Measurements from ENCODE around the gene SMPD3. TPM values are rescaled to one million over a fixed set of nuclear protein-coding genes. Genes with fewer than 3 reads are reported as not detected.

The SMPD3 gene
- total and polyA plus RNA-seq, 2 experiments from 2014 or later: 0.57 to 0.83 TPM

DNA sequence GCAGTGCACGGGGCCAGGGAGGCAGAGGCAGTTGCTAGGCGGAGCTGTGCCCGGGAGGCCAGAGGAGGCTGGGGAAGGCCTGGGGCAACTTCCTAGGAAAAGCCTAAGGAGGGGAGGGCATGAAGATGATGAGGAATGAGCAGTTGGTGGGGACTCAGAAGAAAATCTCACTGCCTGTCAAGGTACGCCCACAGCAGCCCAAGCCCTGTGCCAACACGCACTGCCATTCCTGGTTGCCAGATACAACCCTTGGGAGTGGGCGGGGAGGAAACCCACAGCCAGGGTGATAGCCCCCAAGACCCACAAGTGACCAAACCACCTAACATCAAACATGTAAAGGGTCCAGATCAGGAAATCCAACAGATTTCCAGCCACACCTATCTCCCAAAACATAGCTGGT is 36.2 kb downstream of the SMPD3 start:
- no peaks in the 10 kb centered on the region for H4K20me1 ChIP-seq (replicated peaks; ENCODE audit: insufficient read depth)
- H3K27me3 ChIP-seq (ENCODE audit: insufficient read depth): no peaks in the 10 kb centered on the region
- Mint-ChIP-seq H3K27me3 (ENCODE audit: insufficient read depth, low read depth, poor library complexity) (peaks cover 7% of the 10 kb centered on the region), H3K9me3 (no peaks in the 10 kb centered on the region), H3K27ac (no peak overlapping the region), H3K4me3 (no peak overlapping the region), H3K36me3 (ENCODE audit: low read depth) (no peaks in the 10 kb centered on the region), H3K4me1 (peaks cover 15% of the 10 kb centered on the region)
- DNase-seq (ENCODE audit: low spot score) (no peak), ATAC-seq (no peak)
- no peaks in the 10 kb centered on the region for H3K79me2 ChIP-seq (replicated peaks; ENCODE audit: insufficient read depth)
- no peak overlapping the region for H3K27ac ChIP-seq (ENCODE audit: low read depth)
- no peak overlapping the region for H3K4me2 ChIP-seq
- TF ChIP-seq ZNF331 (CRISPR knock-in tag; IDR thresholded peaks at IDR 0.05; ENCODE audit: low read depth) (no peak), STAT1 (IDR thresholded peaks at IDR 0.05; ENCODE audit: unreplicated experiment) (no peak), NANOG (IDR thresholded peaks at IDR 0.05; ENCODE audit: borderline replicate concordance) (no peak), CREB1 (CRISPR knock-in tag; IDR thresholded peaks at IDR 0.05; ENCODE audit: low read depth) (no peak)
- TF ChIP-seq, protein P1, sequence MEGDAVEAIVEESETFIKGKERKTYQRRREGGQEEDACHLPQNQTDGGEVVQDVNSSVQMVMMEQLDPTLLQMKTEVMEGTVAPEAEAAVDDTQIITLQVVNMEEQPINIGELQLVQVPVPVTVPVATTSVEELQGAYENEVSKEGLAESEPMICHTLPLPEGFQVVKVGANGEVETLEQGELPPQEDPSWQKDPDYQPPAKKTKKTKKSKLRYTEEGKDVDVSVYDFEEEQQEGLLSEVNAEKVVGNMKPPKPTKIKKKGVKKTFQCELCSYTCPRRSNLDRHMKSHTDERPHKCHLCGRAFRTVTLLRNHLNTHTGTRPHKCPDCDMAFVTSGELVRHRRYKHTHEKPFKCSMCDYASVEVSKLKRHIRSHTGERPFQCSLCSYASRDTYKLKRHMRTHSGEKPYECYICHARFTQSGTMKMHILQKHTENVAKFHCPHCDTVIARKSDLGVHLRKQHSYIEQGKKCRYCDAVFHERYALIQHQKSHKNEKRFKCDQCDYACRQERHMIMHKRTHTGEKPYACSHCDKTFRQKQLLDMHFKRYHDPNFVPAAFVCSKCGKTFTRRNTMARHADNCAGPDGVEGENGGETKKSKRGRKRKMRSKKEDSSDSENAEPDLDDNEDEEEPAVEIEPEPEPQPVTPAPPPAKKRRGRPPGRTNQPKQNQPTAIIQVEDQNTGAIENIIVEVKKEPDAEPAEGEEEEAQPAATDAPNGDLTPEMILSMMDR (conservative IDR thresholded peaks at IDR 0.05; ENCODE audit: low read depth in 2 of 2): no peak
- TF ChIP-seq, protein P2, sequence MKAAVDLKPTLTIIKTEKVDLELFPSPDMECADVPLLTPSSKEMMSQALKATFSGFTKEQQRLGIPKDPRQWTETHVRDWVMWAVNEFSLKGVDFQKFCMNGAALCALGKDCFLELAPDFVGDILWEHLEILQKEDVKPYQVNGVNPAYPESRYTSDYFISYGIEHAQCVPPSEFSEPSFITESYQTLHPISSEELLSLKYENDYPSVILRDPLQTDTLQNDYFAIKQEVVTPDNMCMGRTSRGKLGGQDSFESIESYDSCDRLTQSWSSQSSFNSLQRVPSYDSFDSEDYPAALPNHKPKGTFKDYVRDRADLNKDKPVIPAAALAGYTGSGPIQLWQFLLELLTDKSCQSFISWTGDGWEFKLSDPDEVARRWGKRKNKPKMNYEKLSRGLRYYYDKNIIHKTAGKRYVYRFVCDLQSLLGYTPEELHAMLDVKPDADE (IDR thresholded peaks at IDR 0.05): no peak
- no peaks in the 10 kb centered on the region for H3F3A ChIP-seq (replicated peaks; ENCODE audit: low read depth)
- peaks cover 11% of the 10 kb centered on the region for H3K4me1 ChIP-seq (ENCODE audit: insufficient read depth)
- H2AFZ ChIP-seq: no peak overlapping the region
- no peaks in the 10 kb centered on the region for H3K36me3 ChIP-seq (ENCODE audit: insufficient read depth)
- no peaks in the 10 kb centered on the region for H3K9me2 ChIP-seq (ENCODE audit: insufficient read depth)
- H3K4me3 ChIP-seq: no peak overlapping the region

- DNase-seq (ENCODE audit: low spot score) (no peak), ATAC-seq (no peak)
- H3K79me2 ChIP-seq (replicated peaks; ENCODE audit: insufficient read depth): no peaks in the 10 kb centered on the region
- Mint-ChIP-seq H3K9me3 (no peaks in the 10 kb centered on the region), H3K27ac (no peak overlapping the region), H3K27me3 (ENCODE audit: insufficient read depth, low read depth, poor library complexity) (peaks cover 5% of the 10 kb centered on the region), H3K36me3 (ENCODE audit: low read depth) (no peaks in the 10 kb centered on the region), H3K4me1 (peaks cover 18% of the 10 kb centered on the region), H3K4me3 (no peak overlapping the region)
- no peak overlapping the region for H3K4me3 ChIP-seq
- no peak overlapping the region for H3K27ac ChIP-seq (ENCODE audit: low read depth)
- no peaks in the 10 kb centered on the region for H3K9me2 ChIP-seq (ENCODE audit: insufficient read depth)
- H3K4me2 ChIP-seq: no peak overlapping the region
- no peaks in the 10 kb centered on the region for H4K20me1 ChIP-seq (replicated peaks; ENCODE audit: insufficient read depth)
- no peaks in the 10 kb centered on the region for H3K27me3 ChIP-seq (ENCODE audit: insufficient read depth)
- H2AFZ ChIP-seq: no peak overlapping the region
- H3F3A ChIP-seq (replicated peaks; ENCODE audit: low read depth): no peaks in the 10 kb centered on the region
- H3K4me1 ChIP-seq (ENCODE audit: insufficient read depth): peaks cover 11% of the 10 kb centered on the region
- no peaks in the 10 kb centered on the region for H3K36me3 ChIP-seq (ENCODE audit: insufficient read depth)
- TF ChIP-seq ZNF462 (CRISPR knock-in tag; IDR thresholded peaks at IDR 0.05) (no peak), JUNB (IDR thresholded peaks at IDR 0.05; ENCODE audit: unreplicated experiment) (no peak), ZNF114 (CRISPR knock-in tag; IDR thresholded peaks at IDR 0.05) (no peak), REST (IDR thresholded peaks at IDR 0.05; ENCODE audit: unreplicated experiment) (no peak), EZH2phosphoT487 (IDR thresholded peaks at IDR 0.05; ENCODE audit: unreplicated experiment) (no peak)
Observed at GRCh38 chr16:68411086-68411485, 37.2 kb downstream of the SMPD3 start.
